ENCODE results near the gene APLP2. TPM values are rescaled to one million over a fixed set of nuclear protein-coding genes. Genes with fewer than 3 reads are reported as not detected.

APLP2 gene
- total and polyA plus RNA-seq, 3 donors from 2014 or later = 105 to 159 (median 130) TPM

DNA sequence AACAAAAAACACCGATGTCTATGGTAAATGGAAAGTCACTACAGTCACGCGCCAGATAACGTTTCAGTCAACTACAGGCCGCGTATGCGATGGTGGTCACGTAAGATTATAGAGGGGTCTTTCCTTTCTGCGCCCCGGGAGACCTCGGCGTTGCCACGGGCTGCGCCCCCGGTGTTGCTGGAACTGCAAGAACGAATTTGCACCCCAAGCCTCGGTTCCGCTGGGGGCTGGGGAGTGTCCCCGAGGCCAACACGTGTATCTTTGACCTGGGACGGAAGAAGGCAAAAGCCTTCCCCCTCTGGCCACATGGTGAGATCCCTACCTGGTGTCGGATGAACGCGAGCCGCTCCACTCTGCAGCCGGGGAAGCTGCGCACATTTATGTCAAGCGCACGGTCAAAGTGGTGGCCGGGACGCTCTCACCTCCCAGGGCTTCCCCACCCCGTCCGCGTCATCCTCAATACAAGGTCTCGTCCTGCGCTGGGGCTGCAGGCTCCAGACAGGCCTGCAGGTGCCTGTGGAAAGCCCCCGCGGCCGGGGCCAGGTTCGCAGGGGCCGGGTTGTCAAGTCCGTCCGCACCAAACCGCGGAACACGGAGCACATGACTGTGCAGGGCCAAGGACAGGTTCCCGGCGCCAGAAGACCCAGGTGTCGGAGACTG is 29.3 kb upstream of the APLP2 start:
- no peaks in the 10 kb centered on the region for H3K27me3 ChIP-seq
- no peak for DNase-seq
- H3K4me3 ChIP-seq = peak overlapping the region in 1 of 2 donors; percentile 34
- H3K9me3 ChIP-seq = no peaks in the 10 kb centered on the region
- no peaks in the 10 kb centered on the region for H3K36me3 ChIP-seq (ENCODE audit: low read depth, missing control alignments)
- H3K4me1 ChIP-seq = no peaks in the 10 kb centered on the region
- TF ChIP-seq POLR2A (IDR thresholded peaks at IDR 0.05) (no peak), CTCF (IDR thresholded peaks at IDR 0.05) (no peak)
- no peak overlapping the region for H3K27ac ChIP-seq
- intact Hi-C loops (cut with DNase I; ENCODE audit: low total_unique reads) = no loop called here
- WGBS, 2 donors = 62 to 72% methylated on average over 27 to 49 of the region's 49 CpGs

DNA sequence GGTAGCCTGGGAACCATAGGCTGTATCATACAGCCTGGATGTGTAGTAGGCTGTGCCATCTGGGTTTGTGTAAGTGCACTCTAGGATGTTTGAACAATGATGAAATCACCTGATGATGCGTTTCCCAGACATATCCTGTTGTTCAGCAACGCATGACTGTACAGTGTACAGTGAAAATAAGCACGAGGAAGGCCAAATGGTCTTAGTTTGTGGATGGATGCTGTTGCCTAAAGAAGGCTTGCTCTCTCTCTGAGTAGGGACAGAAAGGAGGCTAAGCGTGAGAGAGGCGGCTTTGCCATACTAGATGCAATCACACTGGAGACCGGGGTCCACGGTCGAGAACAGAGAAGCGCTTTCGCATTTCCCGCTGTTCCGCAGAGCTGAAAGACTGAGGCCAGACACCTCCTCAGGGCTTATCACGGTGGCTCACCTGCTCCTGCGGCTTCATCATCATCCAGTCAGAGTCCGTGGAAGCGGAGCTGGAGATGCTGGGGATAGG is 27.6 kb upstream of the APLP2 start:
- WGBS, 2 donors = 67 to 73% methylated on average over 16 of the region's 16 CpGs
- no peak for DNase-seq
- no peaks in the 10 kb centered on the region for H3K9me3 ChIP-seq
- no peak overlapping the region for H3K4me3 ChIP-seq
- no peak overlapping the region for H3K27ac ChIP-seq
- H3K27me3 ChIP-seq = no peaks in the 10 kb centered on the region
- intact Hi-C loops (cut with DNase I; ENCODE audit: low total_unique reads) = no loop called here
- TF ChIP-seq CTCF (IDR thresholded peaks at IDR 0.05) (no peak), POLR2A (IDR thresholded peaks at IDR 0.05) (no peak)
- H3K4me1 ChIP-seq = no peaks in the 10 kb centered on the region
- no peaks in the 10 kb centered on the region for H3K36me3 ChIP-seq (ENCODE audit: low read depth, missing control alignments)

GRCh38 chr11:130043575-130043974 is 26.1 kb upstream of the APLP2 start:
- DNase-seq = no peak
- WGBS, 2 donors = 48 to 64% methylated on average over 5 of the region's 5 CpGs
- no peaks in the 10 kb centered on the region for H3K9me3 ChIP-seq
- H3K27ac ChIP-seq = no peak overlapping the region
- no peaks in the 10 kb centered on the region for H3K4me1 ChIP-seq
- H3K27me3 ChIP-seq = no peaks in the 10 kb centered on the region
- H3K4me3 ChIP-seq = no peak overlapping the region
- intact Hi-C loops (cut with DNase I; ENCODE audit: low total_unique reads) = no loop called here
- TF ChIP-seq POLR2A (IDR thresholded peaks at IDR 0.05) (no peak), CTCF (IDR thresholded peaks at IDR 0.05) (no peak)
- no peaks in the 10 kb centered on the region for H3K36me3 ChIP-seq (ENCODE audit: low read depth, missing control alignments)

- TF ChIP-seq POLR2A (IDR thresholded peaks at IDR 0.05) = no peak
- no peak for TF ChIP-seq CTCF (IDR thresholded peaks at IDR 0.05)
- intact Hi-C loops (cut with DNase I; ENCODE audit: low total_unique reads) = no loop called here
- H3K9me3 ChIP-seq = no peaks in the 10 kb centered on the region
- no peak overlapping the region for H3K27ac ChIP-seq
- no peaks in the 10 kb centered on the region for H3K36me3 ChIP-seq (ENCODE audit: low read depth, missing control alignments)
- DNase-seq = no peak
- no peaks in the 10 kb centered on the region for H3K27me3 ChIP-seq
- H3K4me1 ChIP-seq = no peaks in the 10 kb centered on the region
- WGBS, 2 donors = 89 to 94% methylated on average over 1 of the region's 1 CpG
- no peak overlapping the region for H3K4me3 ChIP-seq
Observed at GRCh38 chr11:130047141-130047540, 22.6 kb upstream of the APLP2 start.

GRCh38 chr11:130049328-130049771 is 20.3 kb upstream of the APLP2 start:
- H3K27me3 ChIP-seq = no peaks in the 10 kb centered on the region
- H3K9me3 ChIP-seq = no peaks in the 10 kb centered on the region
- intact Hi-C loops (cut with DNase I; ENCODE audit: low total_unique reads) = no loop called here
- H3K4me3 ChIP-seq = no peak overlapping the region
- no peak for DNase-seq
- H3K27ac ChIP-seq = no peak overlapping the region
- no peaks in the 10 kb centered on the region for H3K36me3 ChIP-seq (ENCODE audit: low read depth, missing control alignments)
- no peak for TF ChIP-seq CTCF (IDR thresholded peaks at IDR 0.05)
- no peak for TF ChIP-seq POLR2A (IDR thresholded peaks at IDR 0.05)
- 81 to 88% methylated on average over 1 of the region's 1 CpG for WGBS, 2 donors
- H3K4me1 ChIP-seq = no peaks in the 10 kb centered on the region

Data from testis (tissue), 3 donors.